Measurements from ENCODE around the gene GRIP2.
"Not testable (repeated sequence)": the region's sequence is repeated elsewhere in the genome, so short reads cannot be mapped to it uniquely, and the experiment has no call there.

GRIP2 gene

DNA sequence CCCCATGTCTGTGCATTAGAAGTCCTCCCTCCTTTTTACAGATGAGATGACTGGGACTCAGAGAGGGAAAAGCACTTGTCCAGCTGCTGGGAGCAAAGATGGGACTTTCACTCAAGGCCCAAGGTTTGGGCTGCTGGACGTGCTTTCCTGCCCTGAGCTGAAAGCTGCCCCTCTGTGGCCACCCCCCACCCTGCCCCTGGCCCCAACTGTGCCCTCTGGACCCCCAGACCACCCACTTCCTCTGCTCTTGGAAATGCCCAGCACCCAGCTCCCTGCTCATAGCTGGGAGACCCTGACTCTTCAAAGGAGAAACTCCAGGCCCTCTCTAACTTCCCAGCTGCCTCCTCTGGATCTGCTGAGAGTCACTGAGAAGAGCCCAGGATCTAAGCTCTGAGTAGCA, 20.7 kb downstream of the GRIP2 start:
- no peak for DNase-seq

DNA sequence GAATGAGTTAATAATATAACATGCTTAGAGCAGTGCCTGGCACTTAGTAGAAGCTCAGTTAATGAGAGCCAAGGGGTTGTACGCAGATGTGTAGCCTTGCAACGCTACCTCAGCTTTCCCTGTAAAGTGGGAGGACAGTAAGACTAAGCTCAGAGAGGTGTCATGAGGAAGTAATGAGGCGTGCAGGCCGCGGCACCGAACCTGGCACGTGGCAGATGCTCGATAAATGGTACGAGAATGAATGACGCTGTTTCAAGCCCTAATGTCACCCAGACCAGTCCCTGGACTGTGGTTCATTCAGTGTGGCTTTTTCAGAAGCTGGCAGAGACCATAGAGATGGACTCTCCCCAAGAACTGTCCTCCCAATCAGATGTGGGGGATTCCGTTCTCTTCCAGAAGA, 21.2 kb downstream of the GRIP2 start:
- no peak for DNase-seq

DNA sequence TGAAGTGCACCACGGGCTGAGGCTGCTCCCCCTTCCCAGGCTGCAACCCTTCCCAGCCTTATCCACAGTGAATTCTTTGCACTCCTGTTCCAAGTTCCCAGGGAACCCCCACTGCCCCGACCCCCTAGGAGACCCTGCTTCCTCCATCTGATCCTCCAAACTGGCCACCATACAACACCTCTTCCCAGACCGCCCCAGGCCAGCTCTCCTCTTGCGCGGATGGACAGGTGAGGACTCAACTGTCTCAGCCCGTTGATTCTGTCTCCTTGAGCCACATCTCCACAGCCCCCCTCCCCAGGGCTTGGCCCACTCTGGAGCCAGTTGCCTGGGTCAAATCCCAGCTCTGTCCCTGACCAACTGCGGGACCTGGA, 21.7 kb downstream of the GRIP2 start:
- DNase-seq, result no peak

DNA sequence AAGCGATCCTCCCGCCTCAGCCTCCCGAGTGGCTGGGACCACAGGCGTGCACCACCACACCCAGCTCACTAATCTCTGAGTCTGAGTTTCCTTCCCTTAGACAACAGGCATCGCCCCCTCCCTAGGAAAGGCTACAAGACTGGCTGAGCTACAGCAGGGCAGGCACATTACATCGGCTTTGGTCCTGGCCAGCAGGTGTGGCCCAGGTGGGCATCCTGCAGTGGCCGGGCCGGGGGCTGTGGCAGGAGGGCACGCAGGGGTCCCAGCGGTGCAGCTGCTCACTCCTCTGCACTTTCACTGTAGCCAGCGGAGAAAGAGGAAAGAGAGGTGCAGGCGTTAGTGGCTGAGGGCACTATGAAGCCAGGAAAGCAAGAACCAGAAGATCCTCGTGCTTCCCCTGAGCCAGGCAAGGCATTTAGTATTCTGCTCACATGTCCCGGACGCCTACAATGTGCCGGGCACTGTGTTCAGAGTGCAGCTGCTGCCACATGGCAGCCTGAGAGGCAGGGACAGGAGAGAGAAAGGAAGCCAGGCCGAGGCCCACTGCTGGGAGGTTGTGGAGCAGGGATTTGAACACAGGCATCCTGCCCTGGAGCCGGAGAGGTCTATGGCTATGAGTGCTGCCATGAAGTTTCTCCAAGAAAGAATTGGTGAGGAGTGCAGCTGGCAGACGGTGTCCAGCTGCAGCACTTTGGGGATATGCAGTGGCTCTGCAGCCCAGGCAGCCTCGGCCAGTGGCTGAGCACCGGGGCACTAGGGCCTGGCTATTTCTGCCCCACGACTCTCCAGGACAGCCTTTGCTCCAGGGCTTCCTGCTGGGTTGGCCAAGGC, 22.3 kb downstream of the GRIP2 start:
- DNase-seq, result no peak

DNA sequence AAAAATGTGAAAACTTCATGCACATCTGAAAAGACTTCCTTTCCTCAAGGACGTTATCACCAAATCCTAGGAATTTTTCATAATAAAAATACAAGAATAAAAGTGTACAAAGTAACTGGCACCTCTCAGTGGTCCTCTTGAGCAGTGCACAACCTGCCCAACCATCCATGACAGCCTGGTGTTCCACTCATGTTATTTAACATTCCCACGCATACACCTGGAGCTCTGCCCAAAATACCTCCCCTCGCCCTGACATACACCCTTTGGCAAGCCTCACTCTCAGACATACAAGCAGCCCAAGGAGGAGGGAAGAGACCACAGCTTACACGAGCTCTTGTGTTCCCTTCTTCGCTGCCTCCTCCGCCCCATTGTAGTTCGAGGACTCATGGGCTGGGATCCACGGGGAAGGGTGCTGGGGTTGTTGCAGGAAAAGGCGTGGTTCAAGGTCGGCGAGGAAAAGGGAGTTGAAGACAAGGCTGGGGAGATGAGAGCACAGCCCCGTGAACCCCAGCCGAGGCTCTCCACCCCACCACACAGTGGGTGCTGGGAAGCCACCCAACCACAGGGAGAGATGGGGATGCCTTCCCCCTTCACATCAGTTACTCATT, 23.3 kb downstream of the GRIP2 start:
- no peak for DNase-seq

DNA sequence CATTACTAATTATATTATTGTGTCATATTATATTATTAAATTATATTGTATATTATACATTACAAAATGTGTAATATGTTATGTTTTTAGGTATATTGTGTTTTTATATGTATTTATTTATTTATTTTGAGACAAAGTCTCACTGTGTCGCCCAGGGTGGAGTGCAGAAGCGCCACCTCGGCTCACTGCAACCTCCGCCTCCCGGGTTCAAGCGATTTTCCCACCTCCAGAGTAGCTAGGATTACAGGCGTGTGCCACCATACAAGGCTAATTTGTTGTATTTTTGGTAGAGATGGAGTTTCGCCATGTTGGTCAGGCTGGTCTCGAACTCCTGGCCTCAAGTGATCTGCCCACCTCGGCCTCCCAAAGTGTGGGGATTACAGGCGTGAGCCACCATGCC, 24.6 kb downstream of the GRIP2 start:
- DNase-seq, result not testable (repeated sequence)

DNA sequence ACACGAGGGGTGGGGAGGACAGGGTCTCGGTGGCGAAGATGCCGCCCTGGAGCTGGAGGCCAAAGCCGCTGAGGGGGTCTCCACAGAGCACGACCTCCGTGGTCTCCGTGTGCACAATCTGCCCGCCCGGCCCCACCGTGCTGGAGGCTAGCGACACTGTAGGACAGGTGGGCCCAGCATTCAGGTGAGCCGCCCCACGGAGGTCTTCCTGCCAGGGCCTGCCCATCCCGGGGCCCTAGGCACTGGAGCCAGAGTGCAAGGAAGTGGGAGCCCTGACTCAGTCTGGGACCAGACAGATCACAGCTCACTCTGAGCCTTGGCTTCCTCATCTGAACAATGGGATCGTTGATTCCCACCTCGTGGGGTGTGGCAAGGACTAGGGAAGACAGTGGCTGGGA, 25.8 kb downstream of the GRIP2 start:
- no peak for DNase-seq

DNA sequence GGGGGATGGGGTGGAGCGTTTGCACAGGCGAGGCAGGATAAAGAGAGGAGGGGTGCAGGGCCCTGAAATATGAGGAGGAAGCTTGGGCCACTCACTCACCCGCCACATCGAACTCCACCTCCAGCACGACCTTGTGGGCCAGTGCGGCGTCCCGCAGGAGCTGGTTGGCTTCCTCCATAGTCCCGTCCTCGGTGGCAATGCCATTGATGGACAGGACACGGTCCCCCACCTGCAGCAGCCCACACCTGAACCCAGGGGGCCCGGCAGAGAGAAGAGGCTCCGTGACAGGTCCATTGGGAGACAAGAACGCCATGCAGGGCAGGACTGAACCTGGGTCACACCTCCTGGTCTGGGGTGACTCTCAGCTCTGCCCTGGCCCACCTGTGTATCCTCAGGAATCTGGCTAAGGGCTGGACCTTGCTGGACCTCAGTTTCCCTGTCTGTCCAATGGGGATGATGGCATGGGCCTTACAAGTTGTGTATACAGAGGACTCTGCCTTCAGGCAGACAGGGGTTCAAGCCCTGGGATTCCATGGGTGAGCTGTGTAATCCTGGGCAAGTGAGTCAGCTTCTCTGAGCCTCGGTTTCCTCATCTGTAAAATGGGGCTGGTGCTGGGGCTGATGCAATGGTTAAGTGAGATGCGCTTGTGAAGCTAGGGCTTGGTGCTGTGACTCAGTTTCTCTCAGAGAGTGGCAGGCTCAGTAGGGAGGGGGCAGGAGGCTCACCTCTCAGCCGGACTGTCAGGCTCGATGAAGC, 26.4 kb downstream of the GRIP2 start:
- DNase-seq, result no peak

DNA sequence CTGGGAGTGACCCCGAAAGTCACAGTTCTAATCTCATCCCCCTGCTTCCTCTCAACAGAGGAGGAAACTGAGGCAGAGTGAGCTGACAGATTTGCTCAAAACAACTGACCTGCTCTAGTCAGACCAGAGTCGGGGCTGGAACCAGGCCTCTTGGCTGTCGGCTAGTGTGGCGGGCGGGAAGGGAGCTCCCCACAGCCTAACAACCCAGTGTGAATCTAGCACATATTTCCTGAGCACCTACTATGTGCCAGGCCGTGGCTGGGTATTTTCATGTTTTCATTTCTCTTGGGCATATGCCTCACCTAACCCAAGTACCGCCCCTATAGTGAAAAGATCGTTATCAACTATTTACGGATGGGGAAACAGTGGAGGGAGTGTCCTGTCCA, 27.2 kb downstream of the GRIP2 start:
- DNase-seq, result no peak

DNA sequence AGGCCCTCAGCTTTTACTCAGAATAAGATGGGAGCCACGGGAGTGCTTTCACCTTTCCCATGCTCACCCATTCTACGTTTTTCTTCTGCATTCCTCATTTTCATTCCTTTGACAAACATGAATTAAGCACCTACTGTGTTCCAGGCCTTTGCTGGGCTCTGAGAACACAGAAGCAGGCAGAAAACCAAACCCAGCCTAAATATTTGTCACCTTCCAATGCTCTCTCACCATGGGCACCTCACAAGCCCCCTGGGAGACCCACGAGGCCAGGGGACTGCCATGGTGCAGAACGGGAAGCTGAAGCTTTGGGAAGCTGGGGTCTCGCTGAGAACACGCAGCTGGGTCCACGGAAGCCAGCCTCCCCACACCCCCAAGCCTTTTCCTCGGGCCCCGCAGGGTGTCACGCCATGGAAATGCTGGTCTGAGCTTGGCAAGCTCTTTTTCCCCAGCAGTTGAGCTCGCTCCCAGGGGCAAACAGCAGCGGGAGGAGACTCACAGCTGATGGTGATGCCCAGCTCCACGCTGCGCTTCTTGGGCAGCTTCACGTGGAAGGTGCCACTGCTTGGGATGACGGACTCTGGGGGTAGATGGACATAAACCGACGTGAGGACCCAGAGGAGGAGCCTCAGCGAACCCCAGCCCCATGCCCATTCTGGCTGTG, 27.7 kb downstream of the GRIP2 start:
- DNase-seq, result no peak

DNA sequence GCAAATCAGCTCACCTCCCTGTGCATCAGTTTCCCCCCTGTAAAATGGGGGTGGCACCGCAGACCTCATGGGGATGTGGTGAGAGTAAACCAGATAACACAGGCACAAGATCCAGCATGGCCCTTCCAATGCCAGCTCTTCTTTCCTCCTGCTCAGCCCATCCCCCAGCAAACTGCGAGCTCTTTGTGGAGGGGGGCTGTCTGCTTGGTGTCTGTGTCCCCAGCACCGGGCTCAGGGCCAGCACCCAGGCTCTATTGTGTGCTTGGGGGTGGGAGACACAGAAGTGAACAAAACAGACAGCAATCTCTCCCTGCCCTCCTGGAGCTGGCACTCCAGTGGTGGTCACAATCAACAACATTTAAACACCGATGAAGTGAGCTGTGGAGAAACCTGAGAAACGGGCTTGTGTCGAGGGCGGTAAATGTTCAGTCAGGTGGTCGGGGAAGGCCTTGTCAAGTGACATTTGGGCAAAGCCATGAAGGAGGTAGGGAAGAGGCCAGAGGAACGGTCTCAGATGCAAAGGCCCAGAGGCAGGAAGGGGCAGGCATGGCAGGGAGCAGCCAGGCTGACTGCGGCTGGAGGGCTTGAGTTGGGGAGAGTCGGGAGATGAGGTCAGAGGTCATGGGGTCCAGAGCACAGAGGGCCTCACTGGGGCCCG, 28.4 kb downstream of the GRIP2 start:
- no peak for DNase-seq

DNA sequence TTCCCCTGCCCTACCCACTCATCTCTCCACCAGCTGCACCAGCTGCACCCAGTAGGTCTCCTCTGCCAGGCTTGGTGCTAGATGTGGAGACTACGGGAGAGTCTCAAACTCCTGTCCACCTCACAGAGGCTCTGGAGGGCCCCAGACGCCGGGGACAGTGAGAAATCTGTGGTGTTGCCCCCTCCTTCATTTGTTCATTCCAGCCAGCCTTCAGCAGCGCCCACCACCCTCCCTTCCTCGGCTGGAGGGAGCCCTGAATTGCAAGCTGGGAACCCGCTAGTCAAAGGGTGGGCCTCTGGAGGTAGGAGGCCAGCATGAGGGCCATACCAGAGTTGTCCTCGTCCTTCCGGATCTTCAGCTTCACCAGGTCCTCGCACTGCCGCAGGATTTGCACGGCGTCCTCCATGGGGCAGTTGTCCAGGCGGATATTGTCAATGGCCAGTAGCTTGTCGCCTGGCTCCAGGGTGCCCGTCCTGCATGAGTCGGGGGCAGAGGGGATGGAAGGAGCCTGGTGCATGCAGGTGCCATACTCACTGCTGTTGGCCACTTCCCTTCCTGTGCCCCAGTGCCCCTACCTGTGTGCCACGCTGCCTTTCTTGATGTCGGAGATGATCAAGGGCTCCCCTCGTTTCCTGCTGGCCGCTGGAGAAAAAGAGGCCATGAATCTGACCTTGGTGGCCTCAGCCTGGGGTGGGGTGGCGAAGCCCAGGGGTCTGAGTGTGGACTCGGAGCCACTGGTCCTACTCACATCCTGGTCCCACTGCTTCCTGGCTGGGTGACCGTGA, 29.1 kb downstream of the GRIP2 start:
- DNase-seq, result no peak

DNA sequence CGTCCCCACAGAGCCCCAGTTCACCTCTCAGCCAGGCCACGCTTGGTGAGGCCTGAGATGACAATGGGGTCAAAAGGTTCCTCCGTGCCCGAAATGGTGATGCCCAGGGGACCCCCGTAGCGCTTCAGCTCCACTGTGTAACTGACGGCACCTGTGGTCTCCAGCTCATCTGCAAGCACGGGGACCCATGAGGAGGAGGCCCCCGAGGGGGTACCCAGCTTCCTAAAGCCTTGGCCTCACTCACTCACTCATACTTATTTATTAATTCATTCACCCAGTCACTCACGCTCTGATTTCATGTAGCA, 30.4 kb downstream of the GRIP2 start:
- DNase-seq, result no peak

DNA sequence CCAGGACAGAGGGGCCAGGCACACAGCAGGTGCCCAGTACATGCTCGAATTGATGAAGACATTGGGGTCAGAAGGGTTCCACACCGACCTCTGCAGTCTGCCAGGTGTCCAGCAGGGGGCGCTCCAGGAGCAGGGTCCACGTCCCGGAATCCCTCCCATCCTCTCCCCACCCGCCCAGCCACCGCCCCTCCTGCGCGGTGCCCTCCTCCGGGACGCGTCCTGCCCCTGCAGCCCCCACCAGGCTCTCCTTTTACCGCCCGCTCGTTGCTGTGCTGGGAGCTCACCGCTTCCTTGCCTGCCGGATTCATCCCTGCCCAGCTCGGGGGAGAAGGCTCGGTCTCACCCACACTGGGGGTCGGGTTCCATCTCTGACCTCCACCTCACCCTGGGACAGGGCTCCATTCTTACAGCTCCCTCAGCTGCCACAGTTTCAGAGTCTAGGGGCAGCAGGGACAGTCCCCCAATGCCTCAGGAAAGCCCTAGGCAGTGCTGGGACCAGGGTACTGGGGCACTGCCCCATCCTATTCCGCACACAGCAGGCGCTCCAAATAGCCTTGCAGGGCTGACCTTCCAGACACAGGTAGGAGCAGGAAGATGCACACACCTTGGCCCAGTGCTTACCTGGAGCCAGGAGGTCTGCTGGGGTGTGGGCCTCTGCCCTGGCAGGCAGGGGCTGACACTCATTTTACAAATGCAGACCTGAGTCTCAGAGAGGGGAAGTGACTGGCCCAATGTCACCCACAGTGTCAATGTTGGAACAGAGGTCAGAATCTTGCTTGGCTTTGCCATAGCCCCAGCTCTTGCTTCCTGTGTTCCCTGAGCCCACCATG, 31.0 kb downstream of the GRIP2 start:
- peak; percentile 17 for DNase-seq

DNA sequence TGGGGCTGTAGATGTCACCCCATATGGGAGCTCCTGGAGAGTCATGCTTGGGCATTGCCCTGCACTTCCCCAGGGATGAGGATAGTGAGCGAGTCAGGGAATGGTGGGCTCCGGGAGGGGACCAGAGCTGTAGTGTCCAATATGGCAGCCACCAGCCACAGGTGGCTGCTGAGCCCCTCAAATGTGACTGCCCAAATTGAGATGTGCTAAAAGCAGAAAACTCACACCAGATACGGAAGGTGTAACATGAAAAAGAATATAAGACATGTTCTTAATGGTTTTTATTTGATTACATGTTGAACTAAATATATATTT, 31.7 kb downstream of the GRIP2 start:
- DNase-seq, result no peak

DNA sequence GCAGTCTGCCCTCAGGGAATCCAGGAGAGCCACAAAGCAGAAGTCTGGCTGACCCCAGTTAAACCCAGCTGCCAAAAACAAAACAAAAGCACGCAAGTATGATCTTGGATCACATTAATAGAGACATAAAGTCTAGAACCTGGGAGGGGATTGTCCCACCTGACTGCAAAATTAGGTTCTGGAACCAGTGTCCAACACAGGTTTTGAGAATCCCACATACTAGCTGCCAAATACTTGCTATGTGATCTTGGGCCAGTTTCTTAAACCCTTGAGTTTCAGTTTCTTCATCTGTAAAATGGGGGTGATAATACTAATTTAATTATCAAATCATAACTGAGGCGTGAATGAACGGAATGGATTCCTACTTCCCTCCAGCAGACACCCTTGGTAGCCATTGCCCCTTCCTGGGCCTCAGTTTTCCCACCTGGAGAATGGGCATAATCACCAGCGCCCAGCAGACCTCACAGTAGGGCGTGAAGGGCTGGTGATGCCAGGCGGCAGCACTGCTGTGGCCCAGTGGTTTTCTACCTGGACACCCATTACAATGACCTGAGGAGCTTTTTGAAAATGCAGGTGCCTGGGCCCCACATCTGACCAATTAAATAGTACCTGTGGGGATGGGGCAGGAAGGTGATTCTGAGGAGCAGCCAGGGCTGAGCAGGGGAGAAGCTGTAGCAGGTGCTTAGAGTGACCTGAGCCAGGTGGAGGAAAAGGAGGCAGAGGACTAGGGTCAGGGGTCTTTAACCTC, 32.2 kb downstream of the GRIP2 start:
- no peak for DNase-seq

DNA sequence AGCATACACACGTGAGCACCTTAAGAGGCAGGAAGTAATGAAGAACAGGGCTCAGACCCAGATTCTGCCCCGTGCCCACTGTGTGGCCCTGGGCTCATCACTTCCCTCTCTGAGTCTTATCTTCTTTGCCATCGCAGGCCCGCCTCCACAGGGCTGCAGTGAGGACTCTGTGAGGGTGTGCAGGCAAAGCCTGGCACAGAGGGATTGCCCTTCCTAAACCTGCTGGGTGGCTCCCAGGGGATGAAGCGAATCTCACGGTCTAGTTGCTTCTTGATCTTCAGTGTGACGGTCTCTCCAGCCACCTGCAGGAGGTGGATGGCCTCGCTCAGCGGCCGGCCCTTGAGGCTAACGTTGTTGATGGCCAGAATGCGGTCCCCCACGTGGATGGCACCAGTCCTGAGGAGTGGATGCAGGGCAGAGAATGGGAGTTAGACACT, 32.8 kb downstream of the GRIP2 start:
- DNase-seq, result no peak

DNA sequence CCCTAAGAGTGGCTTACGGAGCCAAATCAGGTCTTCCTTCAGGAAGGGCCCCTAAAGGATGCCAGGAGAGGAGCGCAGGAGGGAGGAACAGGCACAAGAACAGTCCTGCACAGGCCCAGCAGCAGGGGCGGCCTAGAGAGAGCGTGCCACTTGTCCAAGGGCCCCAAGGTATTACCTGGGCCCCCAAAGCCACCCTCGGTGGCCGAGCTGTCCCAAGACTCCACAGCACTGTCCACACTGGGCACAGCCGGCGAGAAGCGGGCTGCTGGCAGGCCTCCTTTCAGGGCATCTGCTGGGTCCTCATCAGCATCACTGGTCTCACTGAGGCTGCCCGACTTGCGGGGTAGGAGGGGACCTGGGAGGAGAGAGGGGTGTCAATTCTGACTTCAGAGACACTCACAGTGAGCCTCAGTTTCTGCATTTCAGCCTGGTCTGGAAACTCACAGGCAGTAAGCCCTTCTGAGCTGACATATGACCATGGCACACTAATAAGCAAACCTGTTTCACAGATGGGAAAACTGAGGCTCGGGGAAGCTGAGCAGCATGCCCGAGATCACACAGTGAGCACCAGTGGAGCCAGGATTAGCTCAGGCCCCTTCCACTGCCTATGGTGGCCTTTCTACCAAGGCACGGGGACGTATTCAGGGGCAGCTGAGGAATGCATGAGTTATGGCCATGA, 33.4 kb downstream of the GRIP2 start:
- no peak for DNase-seq

DNA sequence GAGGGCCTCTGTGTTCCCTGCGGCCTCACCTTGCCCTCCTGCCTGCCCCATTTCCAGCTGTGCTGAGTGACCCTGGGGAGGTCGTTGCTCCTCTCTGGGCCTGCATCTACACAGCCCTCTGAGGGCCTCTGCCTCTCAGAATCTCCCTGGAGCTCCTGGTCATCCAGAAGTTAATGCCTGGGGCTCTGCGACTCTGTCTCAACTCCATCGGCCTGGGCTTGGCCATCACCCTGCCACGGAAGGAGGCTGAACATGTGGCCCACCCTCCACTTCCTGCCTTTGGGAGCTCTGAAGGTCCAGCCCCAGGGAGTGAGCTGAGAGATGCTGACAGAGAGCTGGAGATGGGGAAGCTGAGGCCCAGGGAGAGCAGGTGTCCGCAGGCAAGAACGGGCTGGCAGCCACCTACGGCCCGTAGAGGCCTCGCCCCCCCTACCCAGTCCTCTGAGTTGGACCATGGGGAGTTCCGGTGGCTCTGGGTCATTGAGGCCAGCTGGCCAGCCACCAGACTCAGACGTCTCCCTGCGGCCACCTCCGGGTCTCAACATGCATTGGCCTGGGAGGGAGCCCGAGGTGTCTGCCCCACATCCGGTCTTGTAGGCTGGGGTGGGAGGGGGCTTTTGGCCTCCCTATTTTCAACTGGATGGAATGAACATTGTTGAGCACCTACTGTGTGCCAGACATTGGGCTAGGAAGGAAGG, 34.2 kb downstream of the GRIP2 start:
- no peak for DNase-seq

All from central memory CD4-positive, alpha-beta T cell (primary cell).